GM23338 (cell line): ENCODE measurements around the gene PTPRR. TPM values are rescaled to one million over a fixed set of nuclear protein-coding genes. Genes with fewer than 3 reads are reported as not detected.

Experiments
- ATAC-seq: fragments of 200-7000 bp; cut with Tn5 transposase; 3 replicates; pipeline ENCODE4 v1.9.1; 2020
- DNase-seq: peaks from one replicate; pipeline ENCODE4 v3.0.0-alpha.2; 2015; ENCODE audit warnings: low spot score
- H2AFZ ChIP-seq: fragments of 200-600 bp; sonication (generic); 2 replicates; pipeline ENCODE4 v1.8.0; 2016; ENCODE audit warnings: antibody characterized with exemption, mild to moderate bottlenecking, moderate library complexity
- H3F3A ChIP-seq: fragments of 200-600 bp; sonication (generic); replicated peaks from 2 replicates; pipeline ENCODE4 v1.8.0; 2017; ENCODE audit warnings: antibody characterized with exemption, mixed run types, low read depth
- H3K27ac ChIP-seq: fragments of 200-600 bp; sonication (generic); 2 replicates; pipeline ENCODE4 v1.6.1; 2016; ENCODE audit warnings: low read depth
- H3K27me3 ChIP-seq: fragments of 200-600 bp; sonication (generic); 2 replicates; pipeline ENCODE4 v1.8.0; 2016; ENCODE audit warnings: mild to moderate bottlenecking, mixed run types, moderate library complexity; ENCODE audit not compliant: insufficient read depth
- H3K36me3 ChIP-seq: fragments of 200-600 bp; sonication (generic); 2 replicates; pipeline ENCODE4 v1.8.0; 2016; ENCODE audit warnings: mild to moderate bottlenecking; ENCODE audit not compliant: insufficient read depth
- H3K4me1 ChIP-seq: fragments of 200-600 bp; sonication (generic); 2 replicates; pipeline ENCODE4 v1.8.0; 2016; ENCODE audit warnings: mild to moderate bottlenecking, moderate library complexity; ENCODE audit not compliant: insufficient read depth
- H3K4me2 ChIP-seq: fragments of 200-600 bp; sonication (generic); 2 replicates; pipeline ENCODE4 v1.7.1; 2017; ENCODE audit warnings: mixed run types
- H3K4me3 ChIP-seq: fragments of 200-600 bp; sonication (generic); 2 replicates; pipeline ENCODE4 v1.6.1; 2016; ENCODE audit warnings: mixed run types
- H3K79me2 ChIP-seq: fragments of 200-600 bp; sonication (generic); replicated peaks from 2 replicates; pipeline ENCODE4 v1.8.0; 2017; ENCODE audit warnings: mild to moderate bottlenecking; ENCODE audit not compliant: insufficient read depth
- H3K9me2 ChIP-seq: fragments of 200-600 bp; sonication (generic); 2 replicates; pipeline ENCODE4 v1.8.0; 2017; ENCODE audit not compliant: insufficient read depth
- H4K20me1 ChIP-seq: fragments of 200-600 bp; sonication (generic); replicated peaks from 2 replicates; pipeline ENCODE4 v1.8.0; 2017; ENCODE audit warnings: mild to moderate bottlenecking; ENCODE audit not compliant: insufficient read depth
- H3K27ac Mint-ChIP-seq: 2 replicates; pipeline ENCODE4 v1.8.0; 2020; ENCODE audit warnings: inconsistent platforms, mild to moderate bottlenecking, moderate library complexity, mixed read lengths
- H3K27me3 Mint-ChIP-seq: 3 replicates; pipeline ENCODE4 v1.8.0; 2022; ENCODE audit warnings: low read depth, mild to moderate bottlenecking, moderate library complexity, mixed read lengths, inconsistent platforms; ENCODE audit not compliant: insufficient read depth, poor library complexity
- H3K36me3 Mint-ChIP-seq: 3 replicates; pipeline ENCODE4 v1.8.0; 2021; ENCODE audit warnings: low read depth, mild to moderate bottlenecking, inconsistent platforms, moderate library complexity, mixed read lengths
- H3K4me1 Mint-ChIP-seq: 3 replicates; pipeline ENCODE4 v1.8.0; 2020; ENCODE audit warnings: mild to moderate bottlenecking, inconsistent platforms, mixed read lengths
- H3K4me3 Mint-ChIP-seq: 3 replicates; pipeline ENCODE4 v1.8.0; 2021; ENCODE audit warnings: moderate library complexity, mild to moderate bottlenecking, inconsistent platforms, mixed read lengths
- H3K9me3 Mint-ChIP-seq: 3 replicates; pipeline ENCODE4 v1.8.0; 2020; ENCODE audit warnings: moderate library complexity, mild to moderate bottlenecking, inconsistent platforms, mixed read lengths
- EZH2 ChIP-seq: fragments of 200-600 bp; sonication (generic); IDR thresholded peaks from one replicate; pipeline ENCODE4 v1.8.0; 2017; ENCODE audit warnings: antibody characterized with exemption, mild to moderate bottlenecking, low read depth; ENCODE audit not compliant: unreplicated experiment
- EZH2phosphoT487 ChIP-seq: fragments of 200-600 bp; sonication (generic); IDR thresholded peaks from one replicate; pipeline ENCODE4 v1.8.1; 2018; ENCODE audit warnings: antibody characterized with exemption; ENCODE audit not compliant: unreplicated experiment
- JUNB ChIP-seq: IDR thresholded peaks from one replicate; pipeline ENCODE4 v1.6.1; 2016; ENCODE audit warnings: antibody characterized with exemption; ENCODE audit not compliant: unreplicated experiment
- NANOG ChIP-seq: IDR thresholded peaks from 2 replicates; pipeline ENCODE4 v1.6.1; 2016; ENCODE audit warnings: antibody characterized with exemption, borderline replicate concordance
- POLR2AphosphoS5 ChIP-seq: IDR thresholded peaks from 2 replicates; pipeline ENCODE4 v1.6.1; 2016; ENCODE audit warnings: antibody characterized with exemption, low read depth
- ZNF114 ChIP-seq: fragments of 250-450 bp; sonication (Bioruptor Pico); IDR thresholded peaks from 2 replicates; pipeline ENCODE4 v1.5.0; 2020; ENCODE audit warnings: mild to moderate bottlenecking, moderate library complexity
- ZNF331 ChIP-seq: fragments of 250-450 bp; sonication (Bioruptor Pico); IDR thresholded peaks from 2 replicates; pipeline ENCODE4 v1.5.0; 2020; ENCODE audit warnings: low read depth, mild to moderate bottlenecking, moderate library complexity
- polyA plus RNA-seq: library from polyadenylated mRNA; unstranded; fragments of >200 nt; fragmentation: Nextera tagmentation; extraction: Ambion mirVana; gene quantifications from 2 replicates; pipeline ENCODE4 v1.2.1, GENCODE V29; 2016
- total RNA-seq: library from RNA; depleted of rRNA; stranded (reverse); fragments of >200 nt; shearing (Covaris generic); gene quantifications from 2 replicates; pipeline ENCODE4 v1.2.3, GENCODE V29; 2014
- TF ChIP-seq, protein P1 (sequence below), 2 experiments: fragments of 200-600 bp in 1 of 2; sonication (generic) in 1 of 2; conservative IDR thresholded peaks; 2 replicates each; pipeline versions ENCODE4 v1.5.1 to v1.6.1; 2016 to 2017; ENCODE audit warnings: antibody characterized with exemption in 2 of 2, low read depth in 2 of 2, mild to moderate bottlenecking in 2 of 2, moderate library complexity in 1 of 2
- TF ChIP-seq, protein P2 (sequence below): fragments of 250-450 bp; sonication (Bioruptor Pico); IDR thresholded peaks from 2 replicates; pipeline ENCODE4 v1.5.0; 2020; ENCODE audit warnings: mild to moderate bottlenecking, moderate library complexity

Gene PTPRR
- total and polyA plus RNA-seq, 2 experiments from 2014 or later = 0.26 to 0.76 TPM

DNA sequence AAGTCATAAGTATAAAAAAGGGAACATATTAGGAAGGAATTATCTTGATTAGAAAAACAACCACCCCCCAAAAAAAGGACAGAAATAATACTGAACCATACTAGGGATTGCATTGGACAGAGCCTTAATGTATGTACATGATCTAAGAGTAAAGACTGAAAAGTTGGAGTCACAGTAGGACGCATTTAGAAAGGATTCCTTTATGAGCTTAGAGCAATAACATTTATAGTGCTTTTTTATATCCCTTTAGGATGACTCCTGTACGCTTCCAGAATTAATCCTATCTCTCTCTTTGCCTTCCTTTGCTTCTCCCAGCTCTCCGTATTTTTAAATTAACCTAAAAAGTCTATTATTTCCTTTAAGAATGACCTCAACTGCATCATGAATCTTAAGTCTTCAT is 75.3 kb downstream of the PTPRR start:
- no peaks in the 10 kb centered on the region for H3K9me3 Mint-ChIP-seq
- Histone ChIP-seq H3K4me1 (no peaks in the 10 kb centered on the region), H3F3A (no peaks in the 10 kb centered on the region), H4K20me1 (no peaks in the 10 kb centered on the region), H3K4me3 (no peak overlapping the region), H2AFZ (no peak overlapping the region), H3K79me2 (no peaks in the 10 kb centered on the region), H3K4me2 (no peak overlapping the region), H3K27me3 (no peaks in the 10 kb centered on the region), H3K36me3 (no peaks in the 10 kb centered on the region), H3K9me2 (no peaks in the 10 kb centered on the region), H3K27ac (no peak overlapping the region)
- DNase-seq (no peak), ATAC-seq (no peak)
- H3K27ac Mint-ChIP-seq = no peak overlapping the region
- H3K4me3 Mint-ChIP-seq = no peak overlapping the region
- H3K4me1 Mint-ChIP-seq = no peaks in the 10 kb centered on the region
- TF ChIP-seq, protein P1, sequence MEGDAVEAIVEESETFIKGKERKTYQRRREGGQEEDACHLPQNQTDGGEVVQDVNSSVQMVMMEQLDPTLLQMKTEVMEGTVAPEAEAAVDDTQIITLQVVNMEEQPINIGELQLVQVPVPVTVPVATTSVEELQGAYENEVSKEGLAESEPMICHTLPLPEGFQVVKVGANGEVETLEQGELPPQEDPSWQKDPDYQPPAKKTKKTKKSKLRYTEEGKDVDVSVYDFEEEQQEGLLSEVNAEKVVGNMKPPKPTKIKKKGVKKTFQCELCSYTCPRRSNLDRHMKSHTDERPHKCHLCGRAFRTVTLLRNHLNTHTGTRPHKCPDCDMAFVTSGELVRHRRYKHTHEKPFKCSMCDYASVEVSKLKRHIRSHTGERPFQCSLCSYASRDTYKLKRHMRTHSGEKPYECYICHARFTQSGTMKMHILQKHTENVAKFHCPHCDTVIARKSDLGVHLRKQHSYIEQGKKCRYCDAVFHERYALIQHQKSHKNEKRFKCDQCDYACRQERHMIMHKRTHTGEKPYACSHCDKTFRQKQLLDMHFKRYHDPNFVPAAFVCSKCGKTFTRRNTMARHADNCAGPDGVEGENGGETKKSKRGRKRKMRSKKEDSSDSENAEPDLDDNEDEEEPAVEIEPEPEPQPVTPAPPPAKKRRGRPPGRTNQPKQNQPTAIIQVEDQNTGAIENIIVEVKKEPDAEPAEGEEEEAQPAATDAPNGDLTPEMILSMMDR (conservative IDR thresholded peaks at IDR 0.05; ENCODE audit: low read depth in 2 of 2) = no peak
- TF ChIP-seq EZH2 (no peak), NANOG (no peak), POLR2AphosphoS5 (no peak), JUNB (no peak), ZNF331 (CRISPR knock-in tag) (no peak), EZH2phosphoT487 (no peak), ZNF114 (CRISPR knock-in tag) (no peak)
- TF ChIP-seq, protein P2, sequence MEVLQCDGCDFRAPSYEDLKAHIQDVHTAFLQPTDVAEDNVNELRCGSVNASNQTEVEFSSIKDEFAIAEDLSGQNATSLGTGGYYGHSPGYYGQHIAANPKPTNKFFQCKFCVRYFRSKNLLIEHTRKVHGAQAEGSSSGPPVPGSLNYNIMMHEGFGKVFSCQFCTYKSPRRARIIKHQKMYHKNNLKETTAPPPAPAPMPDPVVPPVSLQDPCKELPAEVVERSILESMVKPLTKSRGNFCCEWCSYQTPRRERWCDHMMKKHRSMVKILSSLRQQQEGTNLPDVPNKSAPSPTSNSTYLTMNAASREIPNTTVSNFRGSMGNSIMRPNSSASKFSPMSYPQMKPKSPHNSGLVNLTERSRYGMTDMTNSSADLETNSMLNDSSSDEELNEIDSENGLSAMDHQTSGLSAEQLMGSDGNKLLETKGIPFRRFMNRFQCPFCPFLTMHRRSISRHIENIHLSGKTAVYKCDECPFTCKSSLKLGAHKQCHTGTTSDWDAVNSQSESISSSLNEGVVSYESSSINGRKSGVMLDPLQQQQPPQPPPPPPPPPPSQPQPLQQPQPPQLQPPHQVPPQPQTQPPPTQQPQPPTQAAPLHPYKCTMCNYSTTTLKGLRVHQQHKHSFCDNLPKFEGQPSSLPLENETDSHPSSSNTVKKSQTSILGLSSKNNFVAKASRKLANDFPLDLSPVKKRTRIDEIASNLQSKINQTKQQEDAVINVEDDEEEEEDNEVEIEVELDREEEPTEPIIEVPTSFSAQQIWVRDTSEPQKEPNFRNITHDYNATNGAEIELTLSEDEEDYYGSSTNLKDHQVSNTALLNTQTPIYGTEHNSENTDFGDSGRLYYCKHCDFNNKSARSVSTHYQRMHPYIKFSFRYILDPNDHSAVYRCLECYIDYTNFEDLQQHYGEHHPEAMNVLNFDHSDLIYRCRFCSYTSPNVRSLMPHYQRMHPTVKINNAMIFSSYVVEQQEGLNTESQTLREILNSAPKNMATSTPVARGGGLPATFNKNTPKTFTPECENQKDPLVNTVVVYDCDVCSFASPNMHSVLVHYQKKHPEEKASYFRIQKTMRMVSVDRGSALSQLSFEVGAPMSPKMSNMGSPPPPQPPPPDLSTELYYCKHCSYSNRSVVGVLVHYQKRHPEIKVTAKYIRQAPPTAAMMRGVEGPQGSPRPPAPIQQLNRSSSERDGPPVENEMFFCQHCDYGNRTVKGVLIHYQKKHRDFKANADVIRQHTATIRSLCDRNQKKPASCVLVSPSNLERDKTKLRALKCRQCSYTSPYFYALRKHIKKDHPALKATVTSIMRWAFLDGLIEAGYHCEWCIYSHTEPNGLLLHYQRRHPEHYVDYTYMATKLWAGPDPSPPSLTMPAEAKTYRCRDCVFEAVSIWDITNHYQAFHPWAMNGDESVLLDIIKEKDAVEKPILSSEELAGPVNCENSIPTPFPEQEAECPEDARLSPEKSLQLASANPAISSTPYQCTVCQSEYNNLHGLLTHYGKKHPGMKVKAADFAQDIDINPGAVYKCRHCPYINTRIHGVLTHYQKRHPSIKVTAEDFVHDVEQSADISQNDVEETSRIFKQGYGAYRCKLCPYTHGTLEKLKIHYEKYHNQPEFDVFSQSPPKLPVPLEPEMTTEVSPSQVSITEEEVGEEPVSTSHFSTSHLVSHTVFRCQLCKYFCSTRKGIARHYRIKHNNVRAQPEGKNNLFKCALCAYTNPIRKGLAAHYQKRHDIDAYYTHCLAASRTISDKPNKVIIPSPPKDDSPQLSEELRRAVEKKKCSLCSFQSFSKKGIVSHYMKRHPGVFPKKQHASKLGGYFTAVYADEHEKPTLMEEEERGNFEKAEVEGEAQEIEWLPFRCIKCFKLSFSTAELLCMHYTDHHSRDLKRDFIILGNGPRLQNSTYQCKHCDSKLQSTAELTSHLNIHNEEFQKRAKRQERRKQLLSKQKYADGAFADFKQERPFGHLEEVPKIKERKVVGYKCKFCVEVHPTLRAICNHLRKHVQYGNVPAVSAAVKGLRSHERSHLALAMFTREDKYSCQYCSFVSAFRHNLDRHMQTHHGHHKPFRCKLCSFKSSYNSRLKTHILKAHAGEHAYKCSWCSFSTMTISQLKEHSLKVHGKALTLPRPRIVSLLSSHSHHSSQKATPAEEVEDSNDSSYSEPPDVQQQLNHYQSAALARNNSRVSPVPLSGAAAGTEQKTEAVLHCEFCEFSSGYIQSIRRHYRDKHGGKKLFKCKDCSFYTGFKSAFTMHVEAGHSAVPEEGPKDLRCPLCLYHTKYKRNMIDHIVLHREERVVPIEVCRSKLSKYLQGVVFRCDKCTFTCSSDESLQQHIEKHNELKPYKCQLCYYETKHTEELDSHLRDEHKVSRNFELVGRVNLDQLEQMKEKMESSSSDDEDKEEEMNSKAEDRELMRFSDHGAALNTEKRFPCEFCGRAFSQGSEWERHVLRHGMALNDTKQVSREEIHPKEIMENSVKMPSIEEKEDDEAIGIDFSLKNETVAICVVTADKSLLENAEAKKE (CRISPR knock-in tag) = no peak
- no peaks in the 10 kb centered on the region for H3K27me3 Mint-ChIP-seq
- H3K36me3 Mint-ChIP-seq = no peaks in the 10 kb centered on the region
